Mucosa of descending colon (tissue), 3 donors: ENCODE measurements around the gene TCF4. TPM values are rescaled to one million over a fixed set of nuclear protein-coding genes. Genes with fewer than 3 reads are reported as not detected.

Experiments used
- ATAC-seq: fragments of 200-7000 bp; cut with Tn5 transposase; one replicate; pipeline ENCODE4 v1.9.1; 2020; ENCODE audit warnings: mild to moderate bottlenecking, moderate library complexity
- DNase-seq, 3 donors: peaks; one replicate each; pipeline ENCODE4 v3.0.0-alpha.2; 2020
- H3K36me3 ChIP-seq: fragments of 200-600 bp; one replicate; pipeline ENCODE4 v1.8.0; 2021; ENCODE audit warnings: low read depth, mild to moderate bottlenecking
- H3K4me1 ChIP-seq: fragments of 200-600 bp; one replicate; pipeline ENCODE4 v1.8.0; 2021; ENCODE audit warnings: low read depth, mild to moderate bottlenecking
- H3K4me3 ChIP-seq: fragments of 200-600 bp; one replicate; pipeline ENCODE4 v1.8.0; 2021; ENCODE audit warnings: mild to moderate bottlenecking
- H3K9me3 ChIP-seq: fragments of 200-600 bp; one replicate; pipeline ENCODE4 v1.8.0; 2021; ENCODE audit warnings: mild to moderate bottlenecking
- CTCF ChIP-seq: fragments of 200-600 bp; IDR thresholded peaks from one replicate; pipeline ENCODE4 v1.8.0; 2022; ENCODE audit warnings: antibody characterized with exemption, mild to moderate bottlenecking
- intact Hi-C, 2 donors: fragments of 100-400 bp; cut with DNase I in 1 of 2; cut with micrococcal nuclease in 1 of 2; formaldehyde crosslinking; loops; one replicate each; pipeline versions ENCODE4 v1.11.0 to v1.11.1; 2022; cut with DNase I, micrococcal nuclease
- total RNA-seq, 3 donors: library from RNA; stranded (reverse); fragmentation: NEBNext Ultra II Directional in 2 of 3; extraction: Animal tissue kit (Norgen Biotek cat#: 25700) in 2 of 3; gene quantifications; one replicate each; pipeline versions ENCODE4 v1.2.1 to v1.2.4, GENCODE V29; 2021 to 2023
- donor health status: DM: no; HTN: no; CAD: no; lungs with moderate emphysema.
- donor health status: DM: no; HTN: no; CAD: no.
- donor health status: DM: no; HTN: yes; CAD: no.

The TCF4 gene
- total RNA-seq, 3 donors from 2014 or later: 20.7 to 88.2 (median 24.6) TPM

DNA sequence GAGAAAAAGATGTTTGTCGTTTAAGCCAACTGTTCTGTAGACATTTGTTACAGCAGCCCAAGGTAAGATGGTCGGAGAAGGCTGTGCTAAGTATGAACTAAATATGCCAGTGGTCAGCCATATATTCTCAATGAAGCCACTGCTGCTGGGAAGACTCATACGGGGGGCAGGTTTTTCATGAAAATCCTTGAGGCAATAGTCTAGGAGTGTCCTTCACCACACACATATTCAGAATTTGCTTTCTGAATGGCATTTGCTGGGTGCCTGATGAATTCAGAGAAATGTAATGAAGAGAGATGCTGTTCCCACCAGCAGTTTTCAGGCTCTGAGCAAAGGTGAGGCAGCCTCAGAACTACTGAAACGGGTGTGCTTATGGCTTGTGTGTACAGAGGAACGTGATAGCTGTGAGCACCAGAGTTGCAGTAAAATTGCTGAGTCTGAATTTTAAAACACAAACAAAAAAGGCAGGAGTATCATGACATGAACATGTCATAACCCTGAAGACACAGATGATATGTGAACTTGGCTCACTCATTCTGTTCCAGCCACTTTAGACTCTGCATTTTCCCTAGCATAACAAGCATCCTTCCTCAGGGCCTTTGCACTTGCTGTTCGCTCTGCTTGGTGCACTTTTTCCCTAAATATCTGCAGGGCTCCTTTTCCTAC, 21.3 kb upstream of the TCF4 start:
- no peaks in the 10 kb centered on the region for H3K36me3 ChIP-seq
- no peak for TF ChIP-seq CTCF
- H3K9me3 ChIP-seq: no peaks in the 10 kb centered on the region
- H3K4me3 ChIP-seq: no peak overlapping the region
- intact Hi-C loops: no loop called here
- DNase-seq: no peak
- no peaks in the 10 kb centered on the region for H3K4me1 ChIP-seq
- ATAC-seq: no peak

GRCh38 chr18:55608497-55608896, 20.5 kb upstream of the TCF4 start:
- DNase-seq: no peak
- H3K9me3 ChIP-seq: no peaks in the 10 kb centered on the region
- intact Hi-C loops: no loop called here
- no peak for TF ChIP-seq CTCF
- H3K4me3 ChIP-seq: no peak overlapping the region
- no peaks in the 10 kb centered on the region for H3K4me1 ChIP-seq
- ATAC-seq: no peak
- H3K36me3 ChIP-seq: no peaks in the 10 kb centered on the region

- intact Hi-C loops: no loop called here
- ATAC-seq: no peak
- TF ChIP-seq CTCF: no peak
- no peaks in the 10 kb centered on the region for H3K4me1 ChIP-seq
- H3K9me3 ChIP-seq: no peaks in the 10 kb centered on the region
- H3K4me3 ChIP-seq: no peak overlapping the region
- H3K36me3 ChIP-seq: no peaks in the 10 kb centered on the region
- DNase-seq: no peak
These were observed 19.8 kb upstream of the TCF4 start for GRCh38 chr18:55607773-55608172.

GRCh38 chr18:55605733-55606338, 17.8 kb upstream of the TCF4 start:
- Histone ChIP-seq H3K4me1 (no peaks in the 10 kb centered on the region), H3K9me3 (no peaks in the 10 kb centered on the region), H3K36me3 (no peaks in the 10 kb centered on the region), H3K4me3 (no peak overlapping the region)
- DNase-seq: no peak
- no peak for TF ChIP-seq CTCF
- no peak for ATAC-seq
- intact Hi-C loops: no loop called here

DNA sequence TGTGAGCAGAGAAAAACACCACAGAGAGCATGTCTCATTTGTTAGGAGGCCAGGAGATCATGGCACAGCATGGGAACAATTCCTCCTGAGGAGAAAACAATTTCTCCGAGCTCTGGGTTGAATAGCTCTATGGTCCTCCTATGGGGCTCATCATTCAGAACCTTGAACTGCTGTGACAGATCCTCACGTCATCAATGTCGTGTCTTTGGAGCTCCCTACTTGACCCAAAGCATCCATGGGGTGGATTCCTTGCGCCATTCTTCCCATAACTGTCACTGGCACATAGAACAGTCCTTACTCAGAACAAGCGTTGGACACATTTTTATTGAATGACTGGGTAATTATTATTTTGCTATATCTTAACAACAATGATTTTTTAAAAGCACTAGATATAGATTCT, 15.8 kb upstream of the TCF4 start:
- Histone ChIP-seq H3K9me3 (no peaks in the 10 kb centered on the region), H3K4me3 (no peak overlapping the region), H3K4me1 (no peaks in the 10 kb centered on the region), H3K36me3 (no peaks in the 10 kb centered on the region)
- intact Hi-C loops: no loop called here
- no peak for TF ChIP-seq CTCF
- ATAC-seq (no peak), DNase-seq (no peak)
